Breast epithelium (tissue), 3 donors: Measurements from ENCODE around the gene IL36G.

Source experiments
- POLR2A ChIP-seq: fragments of 450-650 bp; IDR thresholded peaks from one replicate; pipeline ENCODE4 v1.6.1; 2016; ENCODE audit warnings: antibody characterized with exemption, mild to moderate bottlenecking, moderate library complexity
- TF ChIP-seq, protein P1 (sequence below), 3 donors: fragments of 450-650 bp; IDR thresholded peaks; one replicate each; pipeline ENCODE4 v1.5.1; 2016 to 2017; ENCODE audit warnings: antibody characterized with exemption in 3 of 3, mild to moderate bottlenecking in 3 of 3, moderate library complexity in 3 of 3

GRCh38 chr2:112944971-112945370, 32.8 kb upstream of the IL36G start:
- TF ChIP-seq, protein P1, sequence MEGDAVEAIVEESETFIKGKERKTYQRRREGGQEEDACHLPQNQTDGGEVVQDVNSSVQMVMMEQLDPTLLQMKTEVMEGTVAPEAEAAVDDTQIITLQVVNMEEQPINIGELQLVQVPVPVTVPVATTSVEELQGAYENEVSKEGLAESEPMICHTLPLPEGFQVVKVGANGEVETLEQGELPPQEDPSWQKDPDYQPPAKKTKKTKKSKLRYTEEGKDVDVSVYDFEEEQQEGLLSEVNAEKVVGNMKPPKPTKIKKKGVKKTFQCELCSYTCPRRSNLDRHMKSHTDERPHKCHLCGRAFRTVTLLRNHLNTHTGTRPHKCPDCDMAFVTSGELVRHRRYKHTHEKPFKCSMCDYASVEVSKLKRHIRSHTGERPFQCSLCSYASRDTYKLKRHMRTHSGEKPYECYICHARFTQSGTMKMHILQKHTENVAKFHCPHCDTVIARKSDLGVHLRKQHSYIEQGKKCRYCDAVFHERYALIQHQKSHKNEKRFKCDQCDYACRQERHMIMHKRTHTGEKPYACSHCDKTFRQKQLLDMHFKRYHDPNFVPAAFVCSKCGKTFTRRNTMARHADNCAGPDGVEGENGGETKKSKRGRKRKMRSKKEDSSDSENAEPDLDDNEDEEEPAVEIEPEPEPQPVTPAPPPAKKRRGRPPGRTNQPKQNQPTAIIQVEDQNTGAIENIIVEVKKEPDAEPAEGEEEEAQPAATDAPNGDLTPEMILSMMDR (IDR thresholded peaks at IDR 0.05), result no peak
- TF ChIP-seq POLR2A, result no peak
